Measurements from ENCODE around the gene ZNF688. TPM values are rescaled to one million over a fixed set of nuclear protein-coding genes. Genes with fewer than 3 reads are reported as not detected.

ZNF688 gene
- total and polyA plus RNA-seq, 4 donors = 3.4 to 8.9 (median 4.8) TPM

DNA sequence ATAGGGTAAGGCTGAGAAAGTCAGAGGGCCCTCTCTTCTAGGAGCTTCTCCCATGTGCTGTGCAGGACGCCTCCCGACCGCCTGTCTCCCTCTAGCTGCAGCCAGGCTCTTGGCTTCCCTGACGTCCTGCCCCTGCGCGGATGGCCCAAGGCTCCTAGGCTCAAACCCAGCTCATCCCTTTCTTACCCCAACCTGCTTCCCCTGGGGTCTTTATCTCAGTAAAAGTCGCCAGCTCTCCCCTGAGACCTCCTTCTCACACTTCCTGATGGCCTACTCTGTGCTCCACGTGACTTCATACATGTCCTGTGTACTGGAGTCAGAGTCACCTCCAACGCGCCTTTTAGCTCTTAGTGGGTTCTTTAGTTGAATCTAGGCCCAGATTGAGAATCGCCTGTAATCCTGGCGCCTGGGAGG lies 35.7 kb downstream of the ZNF688 start:
- H3K27me3 ChIP-seq (ENCODE audit: control insufficient read depth in 4 of 4, insufficient read depth in 4 of 4, low read length in 3 of 4) = no peaks in the 10 kb centered on the region
- DNase-seq (ENCODE audit: low spot score) = peak; percentile 71
- TF ChIP-seq, protein P1, sequence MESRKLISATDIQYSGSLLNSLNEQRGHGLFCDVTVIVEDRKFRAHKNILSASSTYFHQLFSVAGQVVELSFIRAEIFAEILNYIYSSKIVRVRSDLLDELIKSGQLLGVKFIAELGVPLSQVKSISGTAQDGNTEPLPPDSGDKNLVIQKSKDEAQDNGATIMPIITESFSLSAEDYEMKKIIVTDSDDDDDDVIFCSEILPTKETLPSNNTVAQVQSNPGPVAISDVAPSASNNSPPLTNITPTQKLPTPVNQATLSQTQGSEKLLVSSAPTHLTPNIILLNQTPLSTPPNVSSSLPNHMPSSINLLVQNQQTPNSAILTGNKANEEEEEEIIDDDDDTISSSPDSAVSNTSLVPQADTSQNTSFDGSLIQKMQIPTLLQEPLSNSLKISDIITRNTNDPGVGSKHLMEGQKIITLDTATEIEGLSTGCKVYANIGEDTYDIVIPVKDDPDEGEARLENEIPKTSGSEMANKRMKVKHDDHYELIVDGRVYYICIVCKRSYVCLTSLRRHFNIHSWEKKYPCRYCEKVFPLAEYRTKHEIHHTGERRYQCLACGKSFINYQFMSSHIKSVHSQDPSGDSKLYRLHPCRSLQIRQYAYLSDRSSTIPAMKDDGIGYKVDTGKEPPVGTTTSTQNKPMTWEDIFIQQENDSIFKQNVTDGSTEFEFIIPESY (IDR thresholded peaks at IDR 0.05) = no peak
- TF ChIP-seq YY1 (IDR thresholded peaks at IDR 0.05) (no peak), NR2F2 (IDR thresholded peaks at IDR 0.05) (no peak), EGR1 (IDR thresholded peaks at IDR 0.05; ENCODE audit: low read depth in 2 of 2) (no peak), SP1 (IDR thresholded peaks at IDR 0.05) (no peak), JUND (IDR thresholded peaks at IDR 0.05) (no peak), RAD21 (IDR thresholded peaks at IDR 0.05) (peak; percentile 81 to 83), FOXA2 (IDR thresholded peaks at IDR 0.05) (no peak), HNF4G (IDR thresholded peaks at IDR 0.05) (no peak), GABPA (IDR thresholded peaks at IDR 0.05 in 1 of 2, conservative IDR thresholded peaks at IDR 0.05 in 1 of 2) (no peak), FOXA1 (IDR thresholded peaks at IDR 0.05) (no peak), TAF1 (conservative IDR thresholded peaks at IDR 0.05) (no peak), RXRA (IDR thresholded peaks at IDR 0.05) (peak in 1 of 2 donors; percentile 5), HNF4A (conservative IDR thresholded peaks at IDR 0.05) (peak in 1 of 2 donors; percentile 7)
- TF ChIP-seq, protein P2, sequence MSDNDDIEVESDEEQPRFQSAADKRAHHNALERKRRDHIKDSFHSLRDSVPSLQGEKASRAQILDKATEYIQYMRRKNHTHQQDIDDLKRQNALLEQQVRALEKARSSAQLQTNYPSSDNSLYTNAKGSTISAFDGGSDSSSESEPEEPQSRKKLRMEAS (IDR thresholded peaks at IDR 0.05) = peak; percentile 98
- TF ChIP-seq, protein P3, sequence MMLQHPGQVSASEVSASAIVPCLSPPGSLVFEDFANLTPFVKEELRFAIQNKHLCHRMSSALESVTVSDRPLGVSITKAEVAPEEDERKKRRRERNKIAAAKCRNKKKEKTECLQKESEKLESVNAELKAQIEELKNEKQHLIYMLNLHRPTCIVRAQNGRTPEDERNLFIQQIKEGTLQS (IDR thresholded peaks at IDR 0.05) = no peak
- TF ChIP-seq, protein P4, sequence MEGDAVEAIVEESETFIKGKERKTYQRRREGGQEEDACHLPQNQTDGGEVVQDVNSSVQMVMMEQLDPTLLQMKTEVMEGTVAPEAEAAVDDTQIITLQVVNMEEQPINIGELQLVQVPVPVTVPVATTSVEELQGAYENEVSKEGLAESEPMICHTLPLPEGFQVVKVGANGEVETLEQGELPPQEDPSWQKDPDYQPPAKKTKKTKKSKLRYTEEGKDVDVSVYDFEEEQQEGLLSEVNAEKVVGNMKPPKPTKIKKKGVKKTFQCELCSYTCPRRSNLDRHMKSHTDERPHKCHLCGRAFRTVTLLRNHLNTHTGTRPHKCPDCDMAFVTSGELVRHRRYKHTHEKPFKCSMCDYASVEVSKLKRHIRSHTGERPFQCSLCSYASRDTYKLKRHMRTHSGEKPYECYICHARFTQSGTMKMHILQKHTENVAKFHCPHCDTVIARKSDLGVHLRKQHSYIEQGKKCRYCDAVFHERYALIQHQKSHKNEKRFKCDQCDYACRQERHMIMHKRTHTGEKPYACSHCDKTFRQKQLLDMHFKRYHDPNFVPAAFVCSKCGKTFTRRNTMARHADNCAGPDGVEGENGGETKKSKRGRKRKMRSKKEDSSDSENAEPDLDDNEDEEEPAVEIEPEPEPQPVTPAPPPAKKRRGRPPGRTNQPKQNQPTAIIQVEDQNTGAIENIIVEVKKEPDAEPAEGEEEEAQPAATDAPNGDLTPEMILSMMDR (IDR thresholded peaks at IDR 0.05; ENCODE audit: low read depth, low read length, missing input control) = peak; percentile 69
- TF ChIP-seq, protein P5, sequence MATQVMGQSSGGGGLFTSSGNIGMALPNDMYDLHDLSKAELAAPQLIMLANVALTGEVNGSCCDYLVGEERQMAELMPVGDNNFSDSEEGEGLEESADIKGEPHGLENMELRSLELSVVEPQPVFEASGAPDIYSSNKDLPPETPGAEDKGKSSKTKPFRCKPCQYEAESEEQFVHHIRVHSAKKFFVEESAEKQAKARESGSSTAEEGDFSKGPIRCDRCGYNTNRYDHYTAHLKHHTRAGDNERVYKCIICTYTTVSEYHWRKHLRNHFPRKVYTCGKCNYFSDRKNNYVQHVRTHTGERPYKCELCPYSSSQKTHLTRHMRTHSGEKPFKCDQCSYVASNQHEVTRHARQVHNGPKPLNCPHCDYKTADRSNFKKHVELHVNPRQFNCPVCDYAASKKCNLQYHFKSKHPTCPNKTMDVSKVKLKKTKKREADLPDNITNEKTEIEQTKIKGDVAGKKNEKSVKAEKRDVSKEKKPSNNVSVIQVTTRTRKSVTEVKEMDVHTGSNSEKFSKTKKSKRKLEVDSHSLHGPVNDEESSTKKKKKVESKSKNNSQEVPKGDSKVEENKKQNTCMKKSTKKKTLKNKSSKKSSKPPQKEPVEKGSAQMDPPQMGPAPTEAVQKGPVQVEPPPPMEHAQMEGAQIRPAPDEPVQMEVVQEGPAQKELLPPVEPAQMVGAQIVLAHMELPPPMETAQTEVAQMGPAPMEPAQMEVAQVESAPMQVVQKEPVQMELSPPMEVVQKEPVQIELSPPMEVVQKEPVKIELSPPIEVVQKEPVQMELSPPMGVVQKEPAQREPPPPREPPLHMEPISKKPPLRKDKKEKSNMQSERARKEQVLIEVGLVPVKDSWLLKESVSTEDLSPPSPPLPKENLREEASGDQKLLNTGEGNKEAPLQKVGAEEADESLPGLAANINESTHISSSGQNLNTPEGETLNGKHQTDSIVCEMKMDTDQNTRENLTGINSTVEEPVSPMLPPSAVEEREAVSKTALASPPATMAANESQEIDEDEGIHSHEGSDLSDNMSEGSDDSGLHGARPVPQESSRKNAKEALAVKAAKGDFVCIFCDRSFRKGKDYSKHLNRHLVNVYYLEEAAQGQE (IDR thresholded peaks at IDR 0.05) = no peak
- peak overlapping the region; percentile 70 to 76 for H3K9ac ChIP-seq (ENCODE audit: low read depth in 1 of 2, low read length in 2 of 2)
- H3K9me3 ChIP-seq (ENCODE audit: control insufficient read depth in 4 of 4, low read length in 3 of 4) = no peaks in the 10 kb centered on the region
- peaks cover 6 to 29% (median 18%) of the 10 kb centered on the region in 4 donors for H3K4me1 ChIP-seq (ENCODE audit: control insufficient read depth in 4 of 4, insufficient read depth in 4 of 4, low read length in 3 of 4)
- 28% methylated on average over 12 of the region's 12 CpGs for WGBS
- peak overlapping the region; percentile 65 to 94 (median 81) for H3K4me3 ChIP-seq (ENCODE audit: low read depth in 1 of 3, low read length in 3 of 3)
- H3K27ac ChIP-seq (ENCODE audit: low read depth in 1 of 2, low read length in 2 of 2) = peak overlapping the region; percentile 86 to 99
- peaks cover 0 to 6% (median 1%) of the 10 kb centered on the region in 4 donors for H3K36me3 ChIP-seq (ENCODE audit: control insufficient read depth in 4 of 4, insufficient read depth in 3 of 4, low read depth in 1 of 4, low read length in 3 of 4)

Data from liver (tissue), 9 donors.